Measurements from ENCODE around the gene ZNF335. TPM values are rescaled to one million over a fixed set of nuclear protein-coding genes. Genes with fewer than 3 reads are reported as not detected.

The ZNF335 gene
- total and polyA plus RNA-seq, 2 of the 8 experiments (the other 6 are each of a cell fraction or from before 2014, with no cell fraction given) = 12.4 to 14.6 TPM

- Histone ChIP-seq H3K79me2 (ENCODE audit: control insufficient read depth in 1 of 2, insufficient read depth in 2 of 2, low read length in 2 of 2) (0 out of 4 replicates have a peak, but pooled peaks cover 0 to 3% of the 10 kb centered on the region in 2 experiments), H4K5ac (ENCODE audit: insufficient read length, low read depth, low read length) (no peak overlapping the region), H2BK5ac (ENCODE audit: low read depth, low read length) (no peak overlapping the region), H3K27me3 (replicated peaks in 1 of 4; ENCODE audit: control insufficient read depth in 3 of 4, extremely low read depth in 1 of 4, insufficient read depth in 3 of 4, low read length in 3 of 4) (no peaks in the 10 kb centered on the region), H3K79me1 (ENCODE audit: low read depth, low read length) (no peaks in the 10 kb centered on the region; the same call in 1 of the 2 replicates), H2BK20ac (ENCODE audit: low read length) (no peak overlapping the region), H2BK12ac (ENCODE audit: low read depth, low read length) (no peak overlapping the region), H2BK120ac (replicated peaks; ENCODE audit: low read depth, low read length) (no peak overlapping the region), H3K4me2 (ENCODE audit: insufficient read depth in 1 of 2, low read depth in 2 of 2, low read length in 2 of 2) (no peak overlapping the region), H3K4ac (replicated peaks; ENCODE audit: insufficient read length, low read depth, low read length) (no peak overlapping the region), H3K4me3 (ENCODE audit: extremely low read depth in 1 of 4, insufficient read depth in 2 of 4, low read depth in 3 of 4, low read length in 4 of 4) (no peak overlapping the region), H3K56ac (replicated peaks; ENCODE audit: insufficient read length, low read depth, low read length) (no peak overlapping the region), H3K18ac (ENCODE audit: extremely low read depth, low read length) (no peak overlapping the region), H4K91ac (replicated peaks; ENCODE audit: insufficient read length, low read length) (no peak overlapping the region), H2AK5ac (ENCODE audit: low read depth, low read length) (no peak overlapping the region), H3K4me1 (replicated peaks in 1 of 4; ENCODE audit: control insufficient read depth in 3 of 4, insufficient read depth in 4 of 4, low read length in 3 of 4) (peaks cover 0 to 2% (median 0%) of the 10 kb centered on the region in 4 experiments; a peak in 3 of 7 replicates), H3K9me3 (ENCODE audit: insufficient read depth in 2 of 2, low read depth in 1 of 2, low read length in 1 of 2) (no peaks in the 10 kb centered on the region), H3K36me3 (ENCODE audit: control insufficient read depth in 2 of 4, insufficient read depth in 4 of 4, low read length in 3 of 4) (peaks cover 9 to 48% (median 37%) of the 10 kb centered on the region in 4 experiments), H2BK15ac (ENCODE audit: low read length) (no peak overlapping the region), H3K23me2 (ENCODE audit: low read depth, low read length) (peaks cover 11% of the 10 kb centered on the region; the same call in 1 of the 2 replicates), H3K14ac (ENCODE audit: insufficient read length) (no peak overlapping the region), H4K8ac (ENCODE audit: extremely low read depth, insufficient read depth, low read length) (no peak overlapping the region), H3K23ac (ENCODE audit: insufficient read length) (no peak overlapping the region), H3K9ac (replicated peaks in 1 of 4; ENCODE audit: extremely low read depth in 1 of 4, low read depth in 3 of 4, low read length in 3 of 4) (no peak overlapping the region), H3K27ac (ENCODE audit: low read depth, low read length) (no peak overlapping the region), H4K20me1 (replicated peaks in 1 of 2; ENCODE audit: control insufficient read depth in 1 of 2, insufficient read depth in 2 of 2, low read length in 2 of 2) (peaks cover 2 to 12% of the 10 kb centered on the region in 2 experiments), H2AFZ (ENCODE audit: low read length) (no peak overlapping the region)
- WGBS, 2 experiments (ENCODE audit: extremely low coverage in 1 of 2, insufficient coverage in 1 of 2, insufficient read length in 1 of 2, insufficient replicate concordance in 2 of 2, low coverage in 1 of 2, low lambda C conversion rate in 2 of 2, missing lambda C conversion rate in 1 of 2) = 92% methylated on average over 14 of the region's 17 CpGs; no CpG with 5 or more reads in 1 of the 2 experiments
- ChIA-PET POLR2A (ENCODE audit: partially characterized antibody) (interaction anchor here (0.9 to 9.2 kb wide), 10 partner anchors 8 to 66 kb away, joined by 3 to 172 read pairs (median 4); partner anchors contain the start of genes CTSA, NEURL2 and PCIF1), CTCF (ENCODE audit: partially characterized antibody) (interaction anchor here (2.0 kb wide), 1 partner anchor 17 kb away, joined by 6 read pairs; no protein-coding TSS in a partner anchor)
- DNase-seq (ENCODE audit: low read depth in 1 of 2, low spot score in 2 of 2) = no peak
- TF ChIP-seq POLR2AphosphoS5 (IDR thresholded peaks at IDR 0.05; ENCODE audit: low read depth, low read length) (0 out of 2 replicates have a peak, but pooled peaks have one; percentile 21), EP300 (IDR thresholded peaks at IDR 0.05; ENCODE audit: borderline replicate concordance in 1 of 2, low read depth in 2 of 2, low read length in 2 of 2) (no peak), SAP30 (IDR thresholded peaks at IDR 0.05; ENCODE audit: insufficient read depth, insufficient replicate concordance, low read length) (no peak), TCF12 (IDR thresholded peaks at IDR 0.05; ENCODE audit: low read depth, low read length) (no peak), PHF8 (conservative IDR thresholded peaks at IDR 0.05; ENCODE audit: low read depth, low read length) (no peak), POLR2A (IDR thresholded peaks at IDR 0.05; ENCODE audit: control extremely low read depth in 1 of 2, low read depth in 2 of 2, low read length in 2 of 2) (0 out of 3 replicates have a peak, but pooled peaks of 1 of the 2 experiments have one; percentile 46), CBX5 (IDR thresholded peaks at IDR 0.05; ENCODE audit: low read depth, low read length) (no peak)
- FAIRE-seq = no peak
These were observed 64.6 kb downstream of the ZNF335 start for GRCh38 chr20:45907219-45907948.

Data from H1 (cell line).